ENCODE data around the gene VPS29. TPM values are rescaled to one million over a fixed set of nuclear protein-coding genes. Genes with fewer than 3 reads are reported as not detected.
"Not testable (repeated sequence)": the region's sequence is repeated elsewhere in the genome, so short reads cannot be mapped to it uniquely, and the experiment has no call there.

Gene VPS29
- polyA plus RNA-seq, 3 donors, result 224 to 409 (median 342) TPM

GRCh38 chr12:110518014-110518413 lies 16.1 kb upstream of the VPS29 start:
- H3K4me1 Mint-ChIP-seq; H3K4me3 Mint-ChIP-seq; H3K9ac ChIP-seq (ENCODE audit: insufficient read depth, low read length, poor library complexity, severe bottlenecking); intact Hi-C loops (cut with micrococcal nuclease); DNase-seq; H3K27ac Mint-ChIP-seq; H3K9me3 Mint-ChIP-seq; H3K27me3 ChIP-seq (ENCODE audit: control insufficient read depth in 2 of 2, insufficient read depth in 2 of 2, low read length in 2 of 2); H3K4me1 ChIP-seq (ENCODE audit: control insufficient read depth in 1 of 2, insufficient read depth in 2 of 2, low read length in 2 of 2); H3K36me3 Mint-ChIP-seq; H3K9me3 ChIP-seq (replicated peaks in 1 of 2; ENCODE audit: control insufficient read depth in 1 of 2, insufficient read depth in 1 of 2, low read length in 2 of 2); H3K79me2 ChIP-seq (ENCODE audit: insufficient read depth, low read length); H3K27me3 Mint-ChIP-seq (ENCODE audit: low read depth in 3 of 3); H2AFZ ChIP-seq (ENCODE audit: insufficient read depth, low read depth, low read length, poor library complexity, severe bottlenecking); H4K20me1 ChIP-seq (ENCODE audit: insufficient read depth, low read length); H3K4me3 ChIP-seq (replicated peaks in 1 of 3; ENCODE audit: low read depth in 2 of 3, low read length in 3 of 3); H3K27ac ChIP-seq (ENCODE audit: low read depth in 1 of 2, low read length in 2 of 2); H3K36me3 ChIP-seq (replicated peaks in 1 of 2; ENCODE audit: control insufficient read depth in 1 of 2, insufficient read depth in 2 of 2, low read length in 2 of 2); H3K4me2 ChIP-seq (replicated peaks; ENCODE audit: extremely low read depth, low read length, poor library complexity, severe bottlenecking): not testable (repeated sequence)
- 100% methylated on average over 1 of the region's 8 CpGs for WGBS (ENCODE audit: insufficient coverage)

GRCh38 chr12:110516995-110517394 lies 15.1 kb upstream of the VPS29 start:
- Histone ChIP-seq H4K20me1 (ENCODE audit: insufficient read depth, low read length) (no peaks in the 10 kb centered on the region), H3K4me3 (replicated peaks in 1 of 3; ENCODE audit: low read depth in 2 of 3, low read length in 3 of 3) (no peak overlapping the region), H3K9me3 (replicated peaks in 1 of 2; ENCODE audit: control insufficient read depth in 1 of 2, insufficient read depth in 1 of 2, low read length in 2 of 2) (no peaks in the 10 kb centered on the region), H3K4me2 (replicated peaks; ENCODE audit: extremely low read depth, low read length, poor library complexity, severe bottlenecking) (no peak overlapping the region), H3K9ac (ENCODE audit: insufficient read depth, low read length, poor library complexity, severe bottlenecking) (no peak overlapping the region), H3K4me1 (ENCODE audit: control insufficient read depth in 1 of 2, insufficient read depth in 2 of 2, low read length in 2 of 2) (no peaks in the 10 kb centered on the region), H3K27ac (ENCODE audit: low read depth in 1 of 2, low read length in 2 of 2) (no peak overlapping the region), H3K36me3 (replicated peaks in 1 of 2; ENCODE audit: control insufficient read depth in 1 of 2, insufficient read depth in 2 of 2, low read length in 2 of 2) (no peaks in the 10 kb centered on the region), H3K27me3 (ENCODE audit: control insufficient read depth in 2 of 2, insufficient read depth in 2 of 2, low read length in 2 of 2) (no peaks in the 10 kb centered on the region), H2AFZ (ENCODE audit: insufficient read depth, low read depth, low read length, poor library complexity, severe bottlenecking) (no peak overlapping the region), H3K79me2 (ENCODE audit: insufficient read depth, low read length) (no peaks in the 10 kb centered on the region)
- no peak for TF ChIP-seq CTCF (IDR thresholded peaks at IDR 0.05)
- Mint-ChIP-seq H3K36me3 (no peaks in the 10 kb centered on the region), H3K27me3 (ENCODE audit: low read depth in 3 of 3) (peaks cover 0 to 1% (median 0%) of the 10 kb centered on the region in 3 donors), H3K4me1 (peaks cover 2% of the 10 kb centered on the region), H3K4me3 (no peak overlapping the region), H3K27ac (no peak overlapping the region), H3K9me3 (peaks cover 0 to 1% (median 0%) of the 10 kb centered on the region in 7 donors)
- intact Hi-C loops (cut with micrococcal nuclease), result no loop called here
- no peak for DNase-seq
- WGBS (ENCODE audit: insufficient coverage), result 87% methylated on average over 2 of the region's 3 CpGs
